HCEC 1CT (cell line): ENCODE results near the gene LPCAT2.
A peak's percentile ranks its signal among the peaks of the same experiment; 100 is the strongest.

ENCODE experiments used
- DNase-seq: peaks from one replicate; pipeline ENCODE4 v3.0.0-alpha.2; 2017

Gene LPCAT2, protein sequence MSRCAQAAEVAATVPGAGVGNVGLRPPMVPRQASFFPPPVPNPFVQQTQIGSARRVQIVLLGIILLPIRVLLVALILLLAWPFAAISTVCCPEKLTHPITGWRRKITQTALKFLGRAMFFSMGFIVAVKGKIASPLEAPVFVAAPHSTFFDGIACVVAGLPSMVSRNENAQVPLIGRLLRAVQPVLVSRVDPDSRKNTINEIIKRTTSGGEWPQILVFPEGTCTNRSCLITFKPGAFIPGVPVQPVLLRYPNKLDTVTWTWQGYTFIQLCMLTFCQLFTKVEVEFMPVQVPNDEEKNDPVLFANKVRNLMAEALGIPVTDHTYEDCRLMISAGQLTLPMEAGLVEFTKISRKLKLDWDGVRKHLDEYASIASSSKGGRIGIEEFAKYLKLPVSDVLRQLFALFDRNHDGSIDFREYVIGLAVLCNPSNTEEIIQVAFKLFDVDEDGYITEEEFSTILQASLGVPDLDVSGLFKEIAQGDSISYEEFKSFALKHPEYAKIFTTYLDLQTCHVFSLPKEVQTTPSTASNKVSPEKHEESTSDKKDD

GRCh38 chr16:55508941-55509931, at the start of gene LPCAT2:
Gene LPCAT2, plus strand, starts transcription at chr16:55509072. Its CDS starts 110 bp downstream, at chr16:55509182.
- peak; percentile 72 for DNase-seq

DNA sequence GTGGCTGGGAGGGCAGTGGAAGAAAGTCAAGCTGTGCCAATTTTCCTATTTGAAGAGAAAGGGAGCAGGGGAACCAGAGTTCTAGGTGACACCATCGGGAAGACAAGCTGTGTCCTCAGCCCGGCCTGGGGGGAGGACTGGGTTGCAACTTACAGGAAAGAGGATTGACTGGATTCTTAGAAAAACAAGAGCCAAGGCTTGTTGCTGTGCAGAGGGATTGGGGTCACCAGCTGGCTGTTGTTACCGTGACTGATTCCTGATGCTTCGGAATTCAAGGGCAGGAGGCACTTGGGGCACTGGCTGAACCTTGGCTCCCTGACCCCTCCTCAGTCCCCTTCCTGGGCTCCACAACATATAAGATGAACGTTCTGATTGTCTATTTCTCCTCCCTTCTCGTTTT, 46.6 kb upstream of the LPCAT2 start:
- DNase-seq: no peak

- DNase-seq: no peak
Observed at GRCh38 chr16:55464375-55464774, 44.5 kb upstream of the LPCAT2 start.

GRCh38 chr16:55465077-55465896, 43.6 kb upstream of the LPCAT2 start:
- peak; percentile 64 for DNase-seq

- peak; percentile 22 for DNase-seq
Observed at GRCh38 chr16:55466209-55466608, 42.7 kb upstream of the LPCAT2 start.

GRCh38 chr16:55467898-55468297, 41.0 kb upstream of the LPCAT2 start:
- DNase-seq: no peak

- no peak for DNase-seq
Observed at GRCh38 chr16:55468352-55468990, 40.4 kb upstream of the LPCAT2 start.

- DNase-seq: no peak
Observed at GRCh38 chr16:55469821-55470532, 38.9 kb upstream of the LPCAT2 start.

DNA sequence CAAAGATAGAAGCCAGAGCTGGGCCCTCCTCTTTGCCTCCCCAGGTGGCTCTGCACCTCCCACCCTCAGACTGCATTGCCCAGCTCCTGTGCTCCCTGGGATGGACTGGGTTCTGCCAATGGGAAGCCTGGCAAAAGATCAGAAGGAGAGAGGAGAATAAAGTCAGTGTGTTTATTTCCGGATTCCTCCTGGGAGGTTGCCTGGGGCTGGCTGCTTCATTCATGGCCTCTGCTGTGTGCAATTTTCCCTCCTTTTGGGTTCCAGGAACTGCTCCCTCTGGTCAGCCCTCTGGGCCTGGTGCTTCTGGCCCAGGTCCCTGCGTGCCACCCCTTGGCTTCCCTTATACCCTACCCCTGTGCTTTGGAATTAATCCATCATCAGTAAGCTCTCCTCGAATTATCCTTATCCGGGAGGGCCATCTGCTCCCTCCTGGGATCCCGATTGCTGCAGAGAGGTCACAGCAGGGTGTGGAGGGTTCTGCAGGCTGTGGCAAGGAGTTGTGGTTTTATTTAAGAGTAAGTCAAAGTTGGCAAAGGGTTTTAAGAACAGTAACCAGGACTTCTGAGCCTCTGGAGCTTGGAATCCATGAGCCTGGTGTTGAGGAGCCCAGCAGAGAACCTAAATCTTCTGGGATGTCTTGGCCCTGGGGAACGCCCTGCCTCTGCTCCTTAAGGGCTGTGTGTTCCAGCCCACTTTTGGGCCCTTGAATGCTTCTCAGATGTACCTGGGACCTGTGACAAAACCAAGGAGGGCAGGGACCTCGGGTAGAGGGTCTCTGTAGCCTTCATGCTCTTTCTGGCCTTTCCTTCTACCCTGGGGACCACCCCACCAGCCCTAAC, 38.1 kb upstream of the LPCAT2 start:
- DNase-seq: no peak

GRCh38 chr16:55471448-55472097, 37.3 kb upstream of the LPCAT2 start:
- peak; percentile 81 for DNase-seq

GRCh38 chr16:55473587-55473986, 35.3 kb upstream of the LPCAT2 start:
- no peak for DNase-seq

- no peak for DNase-seq
Observed at GRCh38 chr16:55474821-55475220, 34.1 kb upstream of the LPCAT2 start.

- DNase-seq: no peak
Observed at GRCh38 chr16:55475919-55476318, 33.0 kb upstream of the LPCAT2 start.

DNA sequence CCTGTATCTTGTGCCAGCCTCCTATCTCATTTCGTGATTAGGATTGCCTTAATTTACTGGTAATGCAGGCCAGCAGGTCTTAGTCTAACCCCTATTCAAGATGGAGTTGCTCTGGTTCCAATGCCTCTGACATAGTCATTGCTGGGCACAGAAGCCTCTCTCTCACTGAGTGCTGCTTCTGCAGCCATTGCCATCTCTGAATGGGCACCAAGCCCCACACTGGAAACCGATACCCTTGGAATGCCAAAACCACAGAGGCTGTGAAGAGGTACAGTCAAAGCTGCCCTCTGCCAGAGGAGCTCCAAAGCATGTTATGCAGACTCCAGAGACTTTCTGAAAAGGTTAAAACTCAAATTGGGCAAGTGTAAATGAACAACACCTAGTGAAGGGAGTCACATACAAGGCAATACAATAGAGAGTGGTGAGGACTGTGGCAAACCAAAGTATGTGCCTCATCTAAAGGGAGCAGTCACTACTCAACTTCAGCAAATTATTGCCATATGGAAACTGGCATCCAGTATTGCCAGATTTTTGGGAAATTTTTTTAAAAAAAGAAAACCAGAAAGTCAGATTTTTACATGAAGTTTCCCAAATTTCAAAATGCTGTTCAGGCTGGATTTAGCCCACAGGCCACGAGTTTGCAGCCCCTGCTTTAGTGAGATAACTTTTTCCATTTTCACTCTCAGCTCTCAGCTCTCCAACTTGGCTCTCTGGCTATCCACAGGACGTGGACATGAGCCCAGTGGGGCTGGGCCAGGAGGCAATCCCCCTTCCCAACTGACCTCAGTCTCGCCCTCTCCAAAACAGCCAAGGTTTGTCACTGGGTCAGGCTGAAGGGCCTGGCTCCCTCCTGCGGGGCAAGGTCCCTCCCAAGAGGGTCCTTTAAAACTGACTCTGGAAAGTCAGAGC, 32.0 kb upstream of the LPCAT2 start:
- DNase-seq: no peak

- DNase-seq: no peak
Observed at GRCh38 chr16:55477736-55478135, 31.1 kb upstream of the LPCAT2 start.

DNA sequence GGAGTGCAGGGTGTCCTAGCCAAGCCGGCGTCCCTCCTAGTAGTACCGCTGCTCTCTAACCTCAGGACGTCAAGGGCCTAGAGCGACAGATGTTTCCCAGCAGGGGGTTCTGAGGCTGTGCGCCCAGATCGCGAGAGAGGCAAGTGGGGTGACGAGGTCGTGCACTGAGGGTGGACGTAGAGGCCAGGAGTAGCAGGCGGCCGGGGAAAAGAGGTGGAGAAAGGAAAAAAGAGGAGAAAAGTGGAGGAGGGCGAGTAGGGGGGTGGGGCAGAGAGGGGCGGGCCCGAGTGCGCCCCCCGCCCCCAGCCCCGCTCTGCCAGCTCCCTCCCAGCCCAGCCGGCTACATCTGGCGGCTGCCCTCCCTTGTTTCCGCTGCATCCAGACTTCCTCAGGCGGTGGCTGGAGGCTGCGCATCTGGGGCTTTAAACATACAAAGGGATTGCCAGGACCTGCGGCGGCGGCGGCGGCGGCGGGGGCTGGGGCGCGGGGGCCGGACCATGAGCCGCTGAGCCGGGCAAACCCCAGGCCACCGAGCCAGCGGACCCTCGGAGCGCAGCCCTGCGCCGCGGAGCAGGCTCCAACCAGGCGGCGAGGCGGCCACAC, 29.9 kb upstream of the LPCAT2 start, which contains the start of gene MMP2:
Gene MMP2, plus strand, starts transcription at position 372 of the 603 bp plus-strand sequence. CDS start 282 bp downstream, outside the sequence.
- DNase-seq: peak; percentile 77

DNA sequence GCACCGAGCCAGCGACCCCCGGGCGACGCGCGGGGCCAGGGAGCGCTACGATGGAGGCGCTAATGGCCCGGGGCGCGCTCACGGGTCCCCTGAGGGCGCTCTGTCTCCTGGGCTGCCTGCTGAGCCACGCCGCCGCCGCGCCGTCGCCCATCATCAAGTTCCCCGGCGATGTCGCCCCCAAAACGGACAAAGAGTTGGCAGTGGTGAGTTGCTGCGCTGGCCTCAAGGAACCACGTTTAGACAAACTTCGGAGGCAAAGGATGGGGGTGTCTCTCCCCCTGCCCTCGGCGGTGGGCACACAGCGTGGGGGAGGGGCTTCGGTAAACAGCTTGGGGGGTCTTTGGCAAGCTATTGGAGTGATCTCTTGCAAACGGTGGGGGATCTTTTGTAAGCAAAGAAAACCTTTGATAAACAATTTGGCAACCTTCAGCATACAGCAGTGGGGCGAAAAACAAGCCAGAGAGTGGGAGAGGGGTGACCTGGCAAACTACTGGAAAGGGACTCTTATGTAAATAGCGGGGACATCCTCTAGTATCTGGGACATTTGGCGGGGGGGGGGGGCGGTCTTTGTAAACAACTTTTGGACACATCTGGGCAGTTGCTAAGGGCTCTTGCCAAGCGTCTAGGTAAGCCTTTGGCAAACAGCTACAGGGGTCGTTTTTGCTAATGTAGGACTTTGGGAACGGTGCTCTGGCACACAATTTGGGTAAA, 29.3 kb upstream of the LPCAT2 start:
- no peak for DNase-seq
